ACHN (cell line): ENCODE measurements around the gene FBXW7.

ENCODE experiments used
- DNase-seq: peaks from one replicate; pipeline ENCODE4 v3.0.0-alpha.2; 2015
- in situ Hi-C: cut with HindIII; loops from 2 replicates; pipeline ENCODE4 v1.10.0; 2017; ENCODE audit warnings: low sequenced_read_pairs, low pct_ligation_motif_present, low pct_unique_long_range_greater_than_20kb

FBXW7 gene

GRCh38 chr4:152289941-152290340 lies 246.0 kb downstream of the FBXW7 start:
- no peak for DNase-seq
- in situ Hi-C loops = no loop called here

- no peak for DNase-seq
- in situ Hi-C loops = no loop called here
Observed at GRCh38 chr4:152289541-152289940, 246.4 kb downstream of the FBXW7 start.

DNA sequence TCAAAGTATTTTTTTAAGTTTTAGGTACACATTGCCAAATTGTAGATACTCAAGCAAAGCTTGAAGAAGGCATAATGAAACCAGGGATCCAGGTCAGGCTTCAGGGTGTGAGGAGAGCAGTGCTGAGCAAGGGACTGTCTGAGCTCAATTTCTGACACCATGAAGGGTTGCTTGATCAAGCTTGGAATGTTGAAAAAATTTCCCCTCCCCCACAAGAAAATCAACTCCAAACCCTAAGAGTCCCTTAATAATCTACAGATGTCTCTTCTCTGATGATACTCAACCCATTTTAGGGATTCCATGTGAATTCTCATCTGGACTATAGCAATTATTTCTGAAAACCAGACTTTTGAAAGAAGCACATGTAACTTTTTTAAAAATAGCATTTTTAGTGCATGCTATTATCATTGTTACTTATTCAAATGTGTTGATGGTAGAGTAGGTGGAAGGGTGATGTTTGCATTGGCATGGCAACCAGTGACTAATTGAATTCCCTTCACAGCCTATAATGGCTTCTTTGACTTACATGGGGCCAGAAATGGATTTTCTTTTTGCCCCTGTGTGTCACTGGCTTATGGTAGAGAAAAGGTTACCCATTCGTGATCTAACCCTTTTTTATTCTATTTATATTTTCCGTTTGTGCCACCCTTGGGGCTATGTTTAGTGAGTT lies 252.0 kb downstream of the FBXW7 start:
- no peak for DNase-seq
- in situ Hi-C loops = no loop called here

DNA sequence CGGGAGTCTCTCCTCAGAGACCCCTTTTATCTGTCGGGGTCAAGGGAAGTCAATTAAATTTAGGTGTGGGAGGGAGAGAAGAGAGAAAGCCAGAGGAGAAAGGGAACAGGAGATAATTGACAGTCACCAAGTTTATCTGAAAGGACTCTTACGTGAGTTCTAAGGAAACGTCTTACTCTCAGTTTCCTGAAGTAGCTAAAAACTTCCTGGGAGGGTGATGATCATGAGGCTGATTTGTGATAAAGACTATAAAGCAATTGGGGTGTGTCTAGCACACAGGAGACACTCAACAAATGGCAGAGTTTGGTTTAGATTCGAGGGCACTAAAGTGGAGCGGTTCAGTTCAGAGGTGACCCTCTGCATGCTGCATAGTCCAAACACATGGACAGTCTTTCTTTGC lies 254.1 kb downstream of the FBXW7 start:
- no peak for DNase-seq

DNA sequence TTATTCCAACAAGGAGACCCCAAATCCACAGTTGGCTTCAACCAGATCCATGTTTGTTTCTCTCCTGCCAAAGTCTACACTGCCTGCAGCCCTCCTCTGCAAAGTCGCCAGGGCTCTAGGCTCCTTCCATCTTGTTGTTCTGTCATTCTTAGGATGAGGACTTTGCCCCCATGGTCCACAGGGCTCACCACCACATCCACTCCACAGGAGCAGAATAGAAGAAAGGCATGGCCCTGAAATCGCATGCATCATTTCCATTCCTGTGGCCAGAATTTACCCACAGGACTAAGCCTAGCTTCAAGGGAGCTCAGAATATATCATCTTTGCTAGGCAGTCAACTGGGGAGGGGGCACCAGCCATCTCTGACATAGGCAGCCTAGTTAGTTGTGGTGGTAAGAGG lies 254.7 kb downstream of the FBXW7 start:
- no peak for DNase-seq
- in situ Hi-C loops = no loop called here

More for the DNA sequence above, 254.1 kb downstream of the FBXW7 start:
- in situ Hi-C loops = no loop called here

GRCh38 chr4:152279234-152279566 lies 256.7 kb downstream of the FBXW7 start:
- DNase-seq = no peak
- in situ Hi-C loops = no loop called here

DNA sequence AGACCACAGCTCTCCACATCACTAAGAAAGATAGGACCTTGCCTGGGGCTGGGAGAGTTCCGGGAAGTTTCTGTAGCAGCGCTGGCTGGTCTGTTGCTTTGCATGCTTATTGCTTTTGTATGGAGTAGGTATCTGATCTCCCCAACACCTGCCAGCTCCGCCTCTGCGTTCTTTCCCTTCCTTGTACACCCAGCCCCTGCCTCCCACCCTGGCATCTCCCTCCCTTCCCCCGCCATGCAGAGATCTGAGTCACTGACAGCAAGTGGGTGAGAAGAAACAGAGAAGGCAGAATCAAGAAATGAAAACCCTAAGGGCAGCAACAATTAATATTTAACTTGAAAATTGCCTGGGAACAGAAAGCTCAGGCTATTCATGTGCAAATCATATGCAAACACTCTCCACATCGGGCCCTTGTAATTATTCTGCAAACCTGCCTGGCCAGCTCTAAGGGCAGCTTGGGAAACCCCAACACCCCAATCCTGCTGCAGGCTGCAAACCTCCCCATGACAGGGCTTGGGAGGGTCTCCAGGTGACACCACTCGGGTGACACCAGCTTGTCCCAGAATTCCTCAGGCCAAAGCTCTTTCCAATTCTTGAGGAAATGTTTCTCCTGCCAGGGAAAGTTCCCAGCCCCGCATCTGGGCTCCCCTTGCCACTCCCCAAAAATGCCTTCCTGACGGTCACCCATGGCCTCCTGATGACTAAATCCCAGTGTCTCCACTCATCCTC lies 257.2 kb downstream of the FBXW7 start:
- in situ Hi-C loops = no loop called here
- DNase-seq = no peak

GRCh38 chr4:152278172-152278504 lies 257.8 kb downstream of the FBXW7 start:
- DNase-seq = no peak
- in situ Hi-C loops = no loop called here

DNA sequence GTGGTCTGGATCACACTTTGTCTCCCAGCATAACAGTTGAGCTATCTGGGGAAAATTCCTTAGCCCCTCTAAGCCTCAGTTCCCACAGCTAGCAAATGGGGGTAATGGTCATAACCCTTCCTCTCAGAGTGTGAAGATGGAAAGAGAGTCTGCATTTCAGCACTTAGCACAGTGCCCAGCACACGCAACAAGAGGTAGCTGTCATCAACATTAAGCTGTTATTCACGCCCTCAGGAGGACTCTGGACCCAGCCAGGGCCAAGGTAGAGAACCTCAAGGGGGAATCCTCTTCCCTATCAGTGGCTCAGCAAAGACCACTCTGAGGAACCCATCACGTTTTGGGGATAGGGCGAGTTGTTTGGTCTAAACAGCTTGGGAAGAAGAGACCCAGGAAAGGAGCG lies 258.6 kb downstream of the FBXW7 start:
- in situ Hi-C loops = no loop called here
- no peak for DNase-seq

DNA sequence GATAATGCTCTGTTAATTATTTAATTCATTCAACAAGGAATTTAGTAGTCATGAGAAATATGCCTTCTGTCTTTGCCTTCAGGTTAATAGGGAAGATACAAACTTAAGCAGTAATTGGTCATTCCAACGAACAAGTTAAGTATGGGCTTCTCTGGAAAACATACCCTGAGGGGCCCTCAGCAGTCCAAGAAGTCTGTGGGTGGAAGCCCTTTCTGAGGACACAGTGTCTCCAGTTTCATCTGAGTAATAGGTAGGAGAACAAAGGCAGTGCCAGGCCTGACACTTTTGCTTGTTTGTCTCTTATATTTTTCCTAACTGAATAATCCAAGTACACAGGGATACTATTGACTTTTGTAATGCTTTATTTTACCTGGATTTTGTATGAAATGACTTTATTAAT lies 262.5 kb downstream of the FBXW7 start:
- DNase-seq = no peak
- in situ Hi-C loops = no loop called here
